HL-60 (cell line): Measurements from ENCODE around the gene TERF2IP.
A peak's percentile ranks its signal among the peaks of the same experiment; 100 is the strongest.

Source experiments
- DNase-seq, 2 experiments: peaks; one replicate each; pipeline ENCODE4 v3.0.0-alpha.2; 2010 to 2020; ENCODE audit warnings: low read depth in 1 of 2, low spot score in 1 of 2
- H3K27ac ChIP-seq: fragments of 250-450 bp; sonication (Bioruptor Pico); replicated peaks from 2 replicates; pipeline ENCODE4 v1.5.1; 2020; ENCODE audit warnings: mild to moderate bottlenecking, moderate library complexity
- H3K27me3 ChIP-seq: fragments of 250-450 bp; sonication (Bioruptor Pico); 2 replicates; pipeline ENCODE4 v1.5.1; 2021; ENCODE audit warnings: mild to moderate bottlenecking, moderate library complexity; ENCODE audit not compliant: insufficient read depth, poor library complexity, severe bottlenecking
- H3K4me3 ChIP-seq: replicated peaks from 2 replicates; pipeline ENCODE4 v1.5.1; 2011; ENCODE audit warnings: mild to moderate bottlenecking, control low read depth, low read length; ENCODE audit not compliant: insufficient read depth
- CTCF ChIP-seq: IDR thresholded peaks from one replicate; pipeline ENCODE4 v1.5.1; 2011; ENCODE audit warnings: low read length, control low read depth, inconsistent platforms; ENCODE audit not compliant: insufficient read depth
- GABPA ChIP-seq: IDR thresholded peaks from 2 replicates; pipeline ENCODE4 v1.6.1; 2012; ENCODE audit warnings: low read depth
- POLR2AphosphoS5 ChIP-seq: IDR thresholded peaks from 2 replicates; pipeline ENCODE4 v1.6.1; 2012; ENCODE audit warnings: low read depth
- SPI1 ChIP-seq: IDR thresholded peaks from 2 replicates; pipeline ENCODE4 v1.6.1; 2012; ENCODE audit warnings: low read depth, mild to moderate bottlenecking, borderline replicate concordance
- TF ChIP-seq, protein P1 (sequence below): IDR thresholded peaks from 2 replicates; pipeline ENCODE4 v1.6.1; 2012; ENCODE audit warnings: low read depth; ENCODE audit not compliant: insufficient replicate concordance

Gene TERF2IP

GRCh38 chr16:75620326-75621169, 27.0 kb upstream of the TERF2IP start:
- no peak for TF ChIP-seq SPI1
- TF ChIP-seq CTCF, result no peak
- no peak for TF ChIP-seq GABPA
- TF ChIP-seq, protein P1, sequence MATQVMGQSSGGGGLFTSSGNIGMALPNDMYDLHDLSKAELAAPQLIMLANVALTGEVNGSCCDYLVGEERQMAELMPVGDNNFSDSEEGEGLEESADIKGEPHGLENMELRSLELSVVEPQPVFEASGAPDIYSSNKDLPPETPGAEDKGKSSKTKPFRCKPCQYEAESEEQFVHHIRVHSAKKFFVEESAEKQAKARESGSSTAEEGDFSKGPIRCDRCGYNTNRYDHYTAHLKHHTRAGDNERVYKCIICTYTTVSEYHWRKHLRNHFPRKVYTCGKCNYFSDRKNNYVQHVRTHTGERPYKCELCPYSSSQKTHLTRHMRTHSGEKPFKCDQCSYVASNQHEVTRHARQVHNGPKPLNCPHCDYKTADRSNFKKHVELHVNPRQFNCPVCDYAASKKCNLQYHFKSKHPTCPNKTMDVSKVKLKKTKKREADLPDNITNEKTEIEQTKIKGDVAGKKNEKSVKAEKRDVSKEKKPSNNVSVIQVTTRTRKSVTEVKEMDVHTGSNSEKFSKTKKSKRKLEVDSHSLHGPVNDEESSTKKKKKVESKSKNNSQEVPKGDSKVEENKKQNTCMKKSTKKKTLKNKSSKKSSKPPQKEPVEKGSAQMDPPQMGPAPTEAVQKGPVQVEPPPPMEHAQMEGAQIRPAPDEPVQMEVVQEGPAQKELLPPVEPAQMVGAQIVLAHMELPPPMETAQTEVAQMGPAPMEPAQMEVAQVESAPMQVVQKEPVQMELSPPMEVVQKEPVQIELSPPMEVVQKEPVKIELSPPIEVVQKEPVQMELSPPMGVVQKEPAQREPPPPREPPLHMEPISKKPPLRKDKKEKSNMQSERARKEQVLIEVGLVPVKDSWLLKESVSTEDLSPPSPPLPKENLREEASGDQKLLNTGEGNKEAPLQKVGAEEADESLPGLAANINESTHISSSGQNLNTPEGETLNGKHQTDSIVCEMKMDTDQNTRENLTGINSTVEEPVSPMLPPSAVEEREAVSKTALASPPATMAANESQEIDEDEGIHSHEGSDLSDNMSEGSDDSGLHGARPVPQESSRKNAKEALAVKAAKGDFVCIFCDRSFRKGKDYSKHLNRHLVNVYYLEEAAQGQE, result no peak
- TF ChIP-seq POLR2AphosphoS5, result no peak
- no peak for DNase-seq
- Histone ChIP-seq H3K27me3 (no peaks in the 10 kb centered on the region), H3K4me3 (no peak overlapping the region), H3K27ac (no peak overlapping the region)

DNA sequence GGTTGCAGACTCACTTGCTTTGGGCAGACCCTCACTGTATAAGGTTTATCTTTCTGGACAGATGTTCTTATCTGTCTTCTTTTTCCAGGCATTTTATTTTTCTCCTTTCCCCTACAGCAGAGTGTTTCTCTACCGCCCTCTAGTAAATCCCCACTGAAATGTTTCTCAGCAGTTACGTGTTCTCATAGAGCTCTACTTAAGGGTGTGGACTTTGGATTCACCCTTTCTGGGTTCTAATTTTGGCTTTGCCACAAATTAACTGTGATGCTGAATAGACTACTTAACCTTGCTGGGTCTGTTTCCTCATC, 26.4 kb upstream of the TERF2IP start:
- H3K27me3 ChIP-seq, result no peaks in the 10 kb centered on the region
- DNase-seq, result peak in 1 of 2 experiments; percentile 22
- TF ChIP-seq GABPA, result no peak
- TF ChIP-seq, protein P1, result no peak
- no peak for TF ChIP-seq SPI1
- peak; percentile 6 for TF ChIP-seq CTCF
- no peak for TF ChIP-seq POLR2AphosphoS5
- no peak overlapping the region for H3K4me3 ChIP-seq
- H3K27ac ChIP-seq, result no peak overlapping the region

- peak within 1 kb of the TSS; percentile 70 for H3K4me3 ChIP-seq
- TF ChIP-seq POLR2AphosphoS5 (peak; percentile 79), SPI1 (peak; percentile 69; the same call in 1 of the 2 replicates), CTCF (no peak), GABPA (peak; percentile 85)
- TF ChIP-seq, protein P1, result peak; percentile 14
- peak within 1 kb of the TSS; percentile 83 for H3K27ac ChIP-seq
- peak; percentile 92 to 97 for DNase-seq
- H3K27me3 ChIP-seq, result no peaks in the 10 kb centered on the region
Observed at GRCh38 chr16:75622761-75623605, 24.6 kb upstream of the TERF2IP start, which contains the start of gene ADAT1. Gene ADAT1, minus strand, starts transcription at chr16:75623281. Its CDS starts 2,482 bp downstream, at chr16:75620799.
